HFF-Myc (cell line): Measurements from ENCODE around the gene C10orf71.

Experiments used
- DNase-seq: peaks from one replicate; pipeline ENCODE4 v3.0.0-alpha.2; 2011; ENCODE audit warnings: low read depth; ENCODE audit errors: extremely low read depth
- H3K4me3 ChIP-seq: replicated peaks from 2 replicates; pipeline ENCODE4 v1.5.1; 2011; ENCODE audit warnings: low read depth, mild to moderate bottlenecking, control low read depth, low read length
- CTCF ChIP-seq: IDR thresholded peaks from 2 replicates; pipeline ENCODE4 v1.5.1; 2012; ENCODE audit warnings: mild to moderate bottlenecking, low read depth, low read length, control low read depth; ENCODE audit errors: missing control alignments

C10orf71 gene

GRCh38 chr10:49278497-49278981, 20.4 kb upstream of the C10orf71 start:
- no peak overlapping the region for H3K4me3 ChIP-seq
- DNase-seq, result no peak
- no peak for TF ChIP-seq CTCF

- TF ChIP-seq CTCF, result no peak
- DNase-seq, result no peak
Observed at GRCh38 chr10:49279015-49279880, 19.7 kb upstream of the C10orf71 start.

GRCh38 chr10:49280001-49280408, 19.0 kb upstream of the C10orf71 start:
- H3K4me3 ChIP-seq, result no peak overlapping the region
- DNase-seq, result peak; percentile 61

More at GRCh38 chr10:49279015-49279880, 19.7 kb upstream of the C10orf71 start:
- no peak overlapping the region for H3K4me3 ChIP-seq

GRCh38 chr10:49281461-49281860, 17.5 kb upstream of the C10orf71 start:
- H3K4me3 ChIP-seq, result no peak overlapping the region
- TF ChIP-seq CTCF, result peak; percentile 58
- no peak for DNase-seq

More at GRCh38 chr10:49280001-49280408, 19.0 kb upstream of the C10orf71 start:
- no peak for TF ChIP-seq CTCF

- no peak for DNase-seq
- TF ChIP-seq CTCF, result no peak
- no peak overlapping the region for H3K4me3 ChIP-seq
Observed at GRCh38 chr10:49282306-49282705, 16.7 kb upstream of the C10orf71 start.

- no peak for DNase-seq
- no peak for TF ChIP-seq CTCF
- no peak overlapping the region for H3K4me3 ChIP-seq
Observed at GRCh38 chr10:49282879-49283341, 16.1 kb upstream of the C10orf71 start.

- no peak for TF ChIP-seq CTCF
- no peak for DNase-seq
- H3K4me3 ChIP-seq, result no peak overlapping the region
Observed at GRCh38 chr10:49283491-49283890, 15.5 kb upstream of the C10orf71 start.
